GM23338 (cell line): ENCODE results near the gene GSTA2. TPM values are rescaled to one million over a fixed set of nuclear protein-coding genes. Genes with fewer than 3 reads are reported as not detected.

Experiments used
- ATAC-seq: fragments of 200-7000 bp; cut with Tn5 transposase; 3 replicates; pipeline ENCODE4 v1.9.1; 2020
- DNase-seq: peaks from one replicate; pipeline ENCODE4 v3.0.0-alpha.2; 2015; ENCODE audit warnings: low spot score
- H2AFZ ChIP-seq: fragments of 200-600 bp; sonication (generic); 2 replicates; pipeline ENCODE4 v1.8.0; 2016; ENCODE audit warnings: antibody characterized with exemption, mild to moderate bottlenecking, moderate library complexity
- H3F3A ChIP-seq: fragments of 200-600 bp; sonication (generic); replicated peaks from 2 replicates; pipeline ENCODE4 v1.8.0; 2017; ENCODE audit warnings: antibody characterized with exemption, mixed run types, low read depth
- H3K27ac ChIP-seq: fragments of 200-600 bp; sonication (generic); 2 replicates; pipeline ENCODE4 v1.6.1; 2016; ENCODE audit warnings: low read depth
- H3K27me3 ChIP-seq: fragments of 200-600 bp; sonication (generic); 2 replicates; pipeline ENCODE4 v1.8.0; 2016; ENCODE audit warnings: mild to moderate bottlenecking, mixed run types, moderate library complexity; ENCODE audit not compliant: insufficient read depth
- H3K36me3 ChIP-seq: fragments of 200-600 bp; sonication (generic); 2 replicates; pipeline ENCODE4 v1.8.0; 2016; ENCODE audit warnings: mild to moderate bottlenecking; ENCODE audit not compliant: insufficient read depth
- H3K4me1 ChIP-seq: fragments of 200-600 bp; sonication (generic); 2 replicates; pipeline ENCODE4 v1.8.0; 2016; ENCODE audit warnings: mild to moderate bottlenecking, moderate library complexity; ENCODE audit not compliant: insufficient read depth
- H3K4me2 ChIP-seq: fragments of 200-600 bp; sonication (generic); 2 replicates; pipeline ENCODE4 v1.7.1; 2017; ENCODE audit warnings: mixed run types
- H3K4me3 ChIP-seq: fragments of 200-600 bp; sonication (generic); 2 replicates; pipeline ENCODE4 v1.6.1; 2016; ENCODE audit warnings: mixed run types
- H3K79me2 ChIP-seq: fragments of 200-600 bp; sonication (generic); replicated peaks from 2 replicates; pipeline ENCODE4 v1.8.0; 2017; ENCODE audit warnings: mild to moderate bottlenecking; ENCODE audit not compliant: insufficient read depth
- H3K9me2 ChIP-seq: fragments of 200-600 bp; sonication (generic); 2 replicates; pipeline ENCODE4 v1.8.0; 2017; ENCODE audit not compliant: insufficient read depth
- H4K20me1 ChIP-seq: fragments of 200-600 bp; sonication (generic); replicated peaks from 2 replicates; pipeline ENCODE4 v1.8.0; 2017; ENCODE audit warnings: mild to moderate bottlenecking; ENCODE audit not compliant: insufficient read depth
- H3K27ac Mint-ChIP-seq: 2 replicates; pipeline ENCODE4 v1.8.0; 2020; ENCODE audit warnings: inconsistent platforms, mild to moderate bottlenecking, moderate library complexity, mixed read lengths
- H3K27me3 Mint-ChIP-seq: 3 replicates; pipeline ENCODE4 v1.8.0; 2022; ENCODE audit warnings: low read depth, mild to moderate bottlenecking, moderate library complexity, mixed read lengths, inconsistent platforms; ENCODE audit not compliant: insufficient read depth, poor library complexity
- H3K36me3 Mint-ChIP-seq: 3 replicates; pipeline ENCODE4 v1.8.0; 2021; ENCODE audit warnings: low read depth, mild to moderate bottlenecking, inconsistent platforms, moderate library complexity, mixed read lengths
- H3K4me1 Mint-ChIP-seq: 3 replicates; pipeline ENCODE4 v1.8.0; 2020; ENCODE audit warnings: mild to moderate bottlenecking, inconsistent platforms, mixed read lengths
- H3K4me3 Mint-ChIP-seq: 3 replicates; pipeline ENCODE4 v1.8.0; 2021; ENCODE audit warnings: moderate library complexity, mild to moderate bottlenecking, inconsistent platforms, mixed read lengths
- H3K9me3 Mint-ChIP-seq: 3 replicates; pipeline ENCODE4 v1.8.0; 2020; ENCODE audit warnings: moderate library complexity, mild to moderate bottlenecking, inconsistent platforms, mixed read lengths
- CTCF ChIP-seq, 2 experiments: fragments of 200-600 bp in 1 of 2; sonication (generic) in 1 of 2; conservative IDR thresholded peaks; 2 replicates each; pipeline versions ENCODE4 v1.5.1 to v1.6.1; 2016 to 2017; ENCODE audit warnings: antibody characterized with exemption in 2 of 2, low read depth in 2 of 2, mild to moderate bottlenecking in 2 of 2, moderate library complexity in 1 of 2
- ETS1 ChIP-seq: IDR thresholded peaks from 2 replicates; pipeline ENCODE4 v1.6.1; 2016; ENCODE audit warnings: antibody characterized with exemption
- JUNB ChIP-seq: IDR thresholded peaks from one replicate; pipeline ENCODE4 v1.6.1; 2016; ENCODE audit warnings: antibody characterized with exemption; ENCODE audit not compliant: unreplicated experiment
- NANOG ChIP-seq: IDR thresholded peaks from 2 replicates; pipeline ENCODE4 v1.6.1; 2016; ENCODE audit warnings: antibody characterized with exemption, borderline replicate concordance
- POLR2AphosphoS5 ChIP-seq: IDR thresholded peaks from 2 replicates; pipeline ENCODE4 v1.6.1; 2016; ENCODE audit warnings: antibody characterized with exemption, low read depth
- REST ChIP-seq: IDR thresholded peaks from one replicate; pipeline ENCODE4 v1.6.1; 2018; ENCODE audit warnings: antibody characterized with exemption; ENCODE audit not compliant: unreplicated experiment
- STAT1 ChIP-seq: IDR thresholded peaks from one replicate; pipeline ENCODE4 v1.6.1; 2016; ENCODE audit warnings: antibody characterized with exemption; ENCODE audit not compliant: unreplicated experiment
- ZNF114 ChIP-seq: fragments of 250-450 bp; sonication (Bioruptor Pico); IDR thresholded peaks from 2 replicates; pipeline ENCODE4 v1.5.0; 2020; ENCODE audit warnings: mild to moderate bottlenecking, moderate library complexity
- ZNF462 ChIP-seq: fragments of 250-450 bp; sonication (Bioruptor Pico); IDR thresholded peaks from 2 replicates; pipeline ENCODE4 v1.5.0; 2020; ENCODE audit warnings: mild to moderate bottlenecking, moderate library complexity
- polyA plus RNA-seq: library from polyadenylated mRNA; unstranded; fragments of >200 nt; fragmentation: Nextera tagmentation; extraction: Ambion mirVana; gene quantifications from 2 replicates; pipeline ENCODE4 v1.2.1, GENCODE V29; 2016
- total RNA-seq: library from RNA; depleted of rRNA; stranded (reverse); fragments of >200 nt; shearing (Covaris generic); gene quantifications from 2 replicates; pipeline ENCODE4 v1.2.3, GENCODE V29; 2014

GSTA2 gene
- total and polyA plus RNA-seq, 2 experiments from 2014 or later = not detected

- DNase-seq (peak; percentile 22), ATAC-seq (peak; percentile 49; the same call in 2 of the 3 replicates)
- Histone ChIP-seq H3K36me3 (no peaks in the 10 kb centered on the region), H4K20me1 (no peaks in the 10 kb centered on the region), H3K27ac (no peak overlapping the region), H3K4me2 (peak overlapping the region; percentile 58; the same call in 1 of the 2 replicates), H3K27me3 (no peaks in the 10 kb centered on the region), H3K79me2 (no peaks in the 10 kb centered on the region), H3K4me1 (peaks cover 24% of the 10 kb centered on the region), H2AFZ (0 out of 2 replicates have a peak overlapping the region, but pooled peaks have one; percentile 13), H3K9me2 (peaks cover 38% of the 10 kb centered on the region), H3K4me3 (0 out of 2 replicates have a peak overlapping the region, but pooled peaks have one; percentile 22), H3F3A (no peaks in the 10 kb centered on the region)
- no peak for TF ChIP-seq JUNB
- Mint-ChIP-seq H3K27ac (peak overlapping the region; percentile 15; the same call in 1 of the 2 replicates), H3K27me3 (peaks cover 7% of the 10 kb centered on the region), H3K9me3 (no peaks in the 10 kb centered on the region; the same call in 2 of the 3 replicates), H3K4me1 (peaks cover 30% of the 10 kb centered on the region), H3K4me3 (no peak overlapping the region), H3K36me3 (no peaks in the 10 kb centered on the region)
These were observed 31.6 kb downstream of the GSTA2 start for GRCh38 chr6:52731719-52732118.

GRCh38 chr6:52729576-52729975, 33.7 kb downstream of the GSTA2 start:
- H3K27me3 Mint-ChIP-seq = peaks cover 11% of the 10 kb centered on the region
- ATAC-seq (no peak), DNase-seq (no peak)
- H3K4me3 ChIP-seq = no peak overlapping the region
- no peaks in the 10 kb centered on the region for H3K79me2 ChIP-seq
- no peaks in the 10 kb centered on the region for H3K36me3 Mint-ChIP-seq
- H3K4me3 Mint-ChIP-seq = no peak overlapping the region
- no peaks in the 10 kb centered on the region for H3K27me3 ChIP-seq
- H3K9me3 Mint-ChIP-seq = no peaks in the 10 kb centered on the region; the same call in 2 of the 3 replicates
- H2AFZ ChIP-seq = no peak overlapping the region
- H3K4me1 Mint-ChIP-seq = peaks cover 37% of the 10 kb centered on the region
- H3K4me1 ChIP-seq = peaks cover 18% of the 10 kb centered on the region
- H4K20me1 ChIP-seq = no peaks in the 10 kb centered on the region
- H3K4me2 ChIP-seq = no peak overlapping the region
- peaks cover 31% of the 10 kb centered on the region for H3K9me2 ChIP-seq
- H3K27ac ChIP-seq = no peak overlapping the region
- H3K36me3 ChIP-seq = no peaks in the 10 kb centered on the region
- H3K27ac Mint-ChIP-seq = no peak overlapping the region
- H3F3A ChIP-seq = no peaks in the 10 kb centered on the region
- no peak for TF ChIP-seq ZNF114 (CRISPR knock-in tag)
- no peak for TF ChIP-seq ZNF462
- no peak for TF ChIP-seq JUNB
- TF ChIP-seq REST = no peak
- no peak for TF ChIP-seq CTCF (conservative IDR thresholded peaks at IDR 0.05; ENCODE audit: low read depth in 2 of 2)
- TF ChIP-seq POLR2AphosphoS5 = no peak
- TF ChIP-seq STAT1 = no peak
- TF ChIP-seq NANOG = no peak
- TF ChIP-seq ETS1 = no peak
